ENCODE results near the gene NCOA1. TPM values are rescaled to one million over a fixed set of nuclear protein-coding genes. Genes with fewer than 3 reads are reported as not detected.

Gene NCOA1
- total RNA-seq, 2 experiments from 2014 or later: 6.1 to 12.1 TPM

DNA sequence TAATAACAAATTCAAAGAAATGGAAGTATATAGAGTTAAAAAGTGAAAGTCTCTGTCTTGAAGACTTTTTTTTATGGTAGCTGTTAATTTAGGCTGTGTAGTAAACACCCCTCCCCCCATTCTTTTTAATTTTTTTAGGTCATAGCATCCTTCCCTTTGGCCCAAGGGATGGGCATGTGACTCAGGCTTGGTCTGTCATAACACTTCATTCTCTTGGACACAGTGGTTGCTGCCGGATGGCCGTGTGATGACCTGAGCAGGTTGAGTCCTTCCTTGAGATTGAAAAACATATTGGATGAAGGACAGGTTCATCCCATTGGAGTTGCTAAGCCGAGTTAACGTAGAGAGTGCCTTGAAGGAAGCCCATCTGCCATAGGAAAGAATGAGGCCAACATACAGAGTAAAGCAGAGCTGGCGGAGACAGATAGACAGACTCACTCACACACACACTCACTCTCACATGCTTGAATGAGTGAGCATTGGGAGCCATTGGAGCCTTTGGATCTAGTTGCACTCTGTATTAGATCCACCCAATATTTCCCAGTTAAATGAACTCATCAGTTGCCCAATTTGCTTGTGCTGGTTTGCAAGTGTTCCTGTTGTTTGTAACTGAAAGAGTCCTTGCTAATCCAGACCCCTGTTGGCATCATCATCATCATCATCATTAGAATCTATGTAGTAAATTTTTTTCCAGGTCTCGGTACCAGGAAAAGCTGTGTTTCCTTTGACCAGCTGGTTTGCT, 14.7 kb downstream of the NCOA1 start:
- H2AFZ ChIP-seq (ENCODE audit: low read length): no peak overlapping the region
- TF ChIP-seq, protein P1, sequence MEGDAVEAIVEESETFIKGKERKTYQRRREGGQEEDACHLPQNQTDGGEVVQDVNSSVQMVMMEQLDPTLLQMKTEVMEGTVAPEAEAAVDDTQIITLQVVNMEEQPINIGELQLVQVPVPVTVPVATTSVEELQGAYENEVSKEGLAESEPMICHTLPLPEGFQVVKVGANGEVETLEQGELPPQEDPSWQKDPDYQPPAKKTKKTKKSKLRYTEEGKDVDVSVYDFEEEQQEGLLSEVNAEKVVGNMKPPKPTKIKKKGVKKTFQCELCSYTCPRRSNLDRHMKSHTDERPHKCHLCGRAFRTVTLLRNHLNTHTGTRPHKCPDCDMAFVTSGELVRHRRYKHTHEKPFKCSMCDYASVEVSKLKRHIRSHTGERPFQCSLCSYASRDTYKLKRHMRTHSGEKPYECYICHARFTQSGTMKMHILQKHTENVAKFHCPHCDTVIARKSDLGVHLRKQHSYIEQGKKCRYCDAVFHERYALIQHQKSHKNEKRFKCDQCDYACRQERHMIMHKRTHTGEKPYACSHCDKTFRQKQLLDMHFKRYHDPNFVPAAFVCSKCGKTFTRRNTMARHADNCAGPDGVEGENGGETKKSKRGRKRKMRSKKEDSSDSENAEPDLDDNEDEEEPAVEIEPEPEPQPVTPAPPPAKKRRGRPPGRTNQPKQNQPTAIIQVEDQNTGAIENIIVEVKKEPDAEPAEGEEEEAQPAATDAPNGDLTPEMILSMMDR (conservative IDR thresholded peaks at IDR 0.05; ENCODE audit: low read length): no peak
- no peak for TF ChIP-seq EZH2phosphoT487 (IDR thresholded peaks at IDR 0.05; ENCODE audit: borderline replicate concordance, low read depth, low read length)
- H4K20me1 ChIP-seq (ENCODE audit: insufficient read depth, low read length): peaks cover 5% of the 10 kb centered on the region; the same call in 1 of the 2 replicates
- no peaks in the 10 kb centered on the region for H3K9me2 ChIP-seq (ENCODE audit: insufficient read depth, low read length)
- no peaks in the 10 kb centered on the region for H3K79me2 ChIP-seq (ENCODE audit: insufficient read depth, low read depth, low read length)
- no peak overlapping the region for H3K4me2 ChIP-seq (ENCODE audit: low read length)
- no TSS peak for BruUV-seq (replicated peaks)
- no peak overlapping the region for H3K4me3 ChIP-seq (ENCODE audit: low read depth, low read length, poor library complexity, severe bottlenecking)
- ChIA-PET CTCF (ENCODE audit: unreplicated experiment) (no interaction called here), POLR2A (interaction anchor here (0.7 kb wide), 1 partner anchor 518 kb away, joined by 3 read pairs; no protein-coding TSS in a partner anchor)
- intact Hi-C loops (cut with micrococcal nuclease; ENCODE audit: unreplicated experiment): no loop called here
- H3K9me3 ChIP-seq (ENCODE audit: low read length): no peaks in the 10 kb centered on the region
- no peak for DNase-seq (ENCODE audit: low spot score)
- H3K36me3 ChIP-seq (ENCODE audit: insufficient read depth, low read length): no peaks in the 10 kb centered on the region
- H3K4me1 ChIP-seq (ENCODE audit: insufficient read depth, low read length, poor library complexity, severe bottlenecking): no peaks in the 10 kb centered on the region
- no peak overlapping the region for H3K27ac ChIP-seq (ENCODE audit: low read depth, low read length, poor library complexity, severe bottlenecking)

GRCh38 chr2:24507549-24507948, 16.5 kb downstream of the NCOA1 start:
- no peaks in the 10 kb centered on the region for H3K9me3 ChIP-seq (ENCODE audit: low read length)
- no peak overlapping the region for H3K4me3 ChIP-seq (ENCODE audit: low read depth, low read length, poor library complexity, severe bottlenecking)
- H3K27ac ChIP-seq (ENCODE audit: low read depth, low read length, poor library complexity, severe bottlenecking): no peak overlapping the region
- no peak overlapping the region for H2AFZ ChIP-seq (ENCODE audit: low read length)
- intact Hi-C loops (cut with micrococcal nuclease; ENCODE audit: unreplicated experiment): no loop called here
- TF ChIP-seq EZH2phosphoT487 (IDR thresholded peaks at IDR 0.05; ENCODE audit: borderline replicate concordance, low read depth, low read length): no peak
- TF ChIP-seq, protein P1 (conservative IDR thresholded peaks at IDR 0.05; ENCODE audit: low read length): no peak
- 0 out of 2 replicates have a peak, but pooled peaks cover 4% of the 10 kb centered on the region for H4K20me1 ChIP-seq (ENCODE audit: insufficient read depth, low read length)
- no peaks in the 10 kb centered on the region for H3K36me3 ChIP-seq (ENCODE audit: insufficient read depth, low read length)
- DNase-seq (ENCODE audit: low spot score): no peak
- H3K9me2 ChIP-seq (ENCODE audit: insufficient read depth, low read length): no peaks in the 10 kb centered on the region
- POLR2A ChIA-PET: interaction anchor here (0.6 to 1.4 kb wide), 6 partner anchors 10 to 437 kb away, joined by 3 to 5 read pairs (median 4); no protein-coding TSS in a partner anchor
- no peak overlapping the region for H3K4me2 ChIP-seq (ENCODE audit: low read length)
- H3K4me1 ChIP-seq (ENCODE audit: insufficient read depth, low read length, poor library complexity, severe bottlenecking): no peaks in the 10 kb centered on the region
- H3K79me2 ChIP-seq (ENCODE audit: insufficient read depth, low read depth, low read length): no peaks in the 10 kb centered on the region
- no TSS peak for BruUV-seq (replicated peaks)
- CTCF ChIA-PET (ENCODE audit: unreplicated experiment): no interaction called here

DNA sequence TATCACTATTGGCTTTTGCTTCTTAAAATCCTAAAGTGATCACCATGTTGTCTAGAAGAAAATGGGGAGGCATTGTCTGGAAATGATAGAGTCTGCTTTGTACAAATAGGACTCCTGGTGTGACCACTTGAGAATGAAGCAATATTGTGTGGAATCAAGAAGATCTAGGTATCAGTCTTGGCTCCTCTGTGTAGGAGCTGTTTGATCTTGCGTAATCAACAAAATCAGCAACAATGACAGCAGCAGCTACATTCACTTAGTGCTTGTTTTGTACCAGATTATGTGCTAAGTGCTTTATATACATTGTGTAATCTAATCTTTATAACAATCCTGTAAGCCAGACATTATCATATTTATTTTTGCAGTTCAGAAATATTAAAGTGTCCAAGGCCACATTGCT, 17.8 kb downstream of the NCOA1 start:
- no peak overlapping the region for H3K4me3 ChIP-seq (ENCODE audit: low read depth, low read length, poor library complexity, severe bottlenecking)
- TF ChIP-seq EZH2phosphoT487 (IDR thresholded peaks at IDR 0.05; ENCODE audit: borderline replicate concordance, low read depth, low read length): no peak
- TF ChIP-seq, protein P1 (conservative IDR thresholded peaks at IDR 0.05; ENCODE audit: low read length): no peak
- CTCF ChIA-PET (ENCODE audit: unreplicated experiment): no interaction called here
- intact Hi-C loops (cut with micrococcal nuclease; ENCODE audit: unreplicated experiment): no loop called here
- no peaks in the 10 kb centered on the region for H3K79me2 ChIP-seq (ENCODE audit: insufficient read depth, low read depth, low read length)
- POLR2A ChIA-PET: no interaction called here
- no peaks in the 10 kb centered on the region for H4K20me1 ChIP-seq (ENCODE audit: insufficient read depth, low read length)
- H3K27ac ChIP-seq (ENCODE audit: low read depth, low read length, poor library complexity, severe bottlenecking): no peak overlapping the region
- H3K4me1 ChIP-seq (ENCODE audit: insufficient read depth, low read length, poor library complexity, severe bottlenecking): no peaks in the 10 kb centered on the region
- no peaks in the 10 kb centered on the region for H3K9me2 ChIP-seq (ENCODE audit: insufficient read depth, low read length)
- no peak overlapping the region for H3K4me2 ChIP-seq (ENCODE audit: low read length)
- DNase-seq (ENCODE audit: low spot score): no peak
- no peaks in the 10 kb centered on the region for H3K36me3 ChIP-seq (ENCODE audit: insufficient read depth, low read length)
- no peak overlapping the region for H2AFZ ChIP-seq (ENCODE audit: low read length)
- H3K9me3 ChIP-seq (ENCODE audit: low read length): no peaks in the 10 kb centered on the region
- no TSS peak for BruUV-seq (replicated peaks)

Data from OCI-LY7 (cell line).